Prostate gland (tissue), 2 donors: ENCODE measurements around the gene ALOX5AP. TPM values are rescaled to one million over a fixed set of nuclear protein-coding genes. Genes with fewer than 3 reads are reported as not detected.

Source experiments
- DNase-seq: peaks from one replicate; pipeline ENCODE4 v3.0.0-alpha.2; 2019; ENCODE audit warnings: low spot score
- H3K27ac ChIP-seq, 2 donors: fragments of 200-600 bp; sonication (generic); 2 replicates each; pipeline ENCODE4 v1.5.1; 2017 to 2019
- H3K27me3 ChIP-seq: fragments of 200-600 bp; sonication (generic); replicated peaks from 2 replicates; pipeline ENCODE4 v1.5.1; 2019; ENCODE audit not compliant: insufficient read depth
- H3K36me3 ChIP-seq, 2 donors: fragments of 200-600 bp; sonication (generic); 1 replicate in 1 of 2; 2 replicates in 1 of 2; pipeline versions ENCODE4 v1.5.1 to v1.8.1; 2017 to 2019
- H3K4me1 ChIP-seq: fragments of 200-600 bp; sonication (generic); replicated peaks from 2 replicates; pipeline ENCODE4 v1.5.1; 2019
- H3K4me3 ChIP-seq, 2 donors: fragments of 200-600 bp; sonication (generic); 2 replicates each; pipeline ENCODE4 v1.5.1; 2017 to 2019
- H3K9me3 ChIP-seq: fragments of 200-600 bp; sonication (generic); 2 replicates; pipeline ENCODE4 v1.5.1; 2017
- CTCF ChIP-seq, 4 experiments: fragments of 200-600 bp in 2 of 4; fragments of 450-650 bp in 2 of 4; sonication (generic) in 2 of 4; IDR thresholded peaks; 1 replicate in 3 of 4; 2 replicates in 1 of 4; pipeline ENCODE4 v1.5.1; 2016 to 2019; ENCODE audit warnings: antibody characterized with exemption in 4 of 4, mild to moderate bottlenecking in 2 of 4, moderate library complexity in 2 of 4
- POLR2A ChIP-seq: fragments of 450-650 bp; IDR thresholded peaks from one replicate; pipeline ENCODE4 v1.6.1; 2016; ENCODE audit warnings: antibody characterized with exemption, mild to moderate bottlenecking
- POLR2AphosphoS5 ChIP-seq: sonication (generic); formaldehyde crosslinking; IDR thresholded peaks from one replicate; pipeline ENCODE4 v1.6.1; 2017; ENCODE audit warnings: antibody characterized with exemption
- WGBS: methylation state at CpG from one replicate; pipeline ENCODE4 v1.1.5; 2018; 5-methylcytosine and 5-hydroxymethylcytosine counted together
- intact Hi-C: fragments of 100-400 bp; cut with DNase I; formaldehyde crosslinking; loops from one replicate; pipeline ENCODE4 v1.14.2; 2022
- total RNA-seq, 2 donors: library from RNA; depleted of rRNA; stranded (reverse); fragments of >200 nt; gene quantifications; one replicate each; pipeline ENCODE4 v1.1.0, GENCODE V29; 2016

Gene ALOX5AP
- total RNA-seq, 2 donors from 2014 or later = 7.3 to 20.6 TPM

DNA sequence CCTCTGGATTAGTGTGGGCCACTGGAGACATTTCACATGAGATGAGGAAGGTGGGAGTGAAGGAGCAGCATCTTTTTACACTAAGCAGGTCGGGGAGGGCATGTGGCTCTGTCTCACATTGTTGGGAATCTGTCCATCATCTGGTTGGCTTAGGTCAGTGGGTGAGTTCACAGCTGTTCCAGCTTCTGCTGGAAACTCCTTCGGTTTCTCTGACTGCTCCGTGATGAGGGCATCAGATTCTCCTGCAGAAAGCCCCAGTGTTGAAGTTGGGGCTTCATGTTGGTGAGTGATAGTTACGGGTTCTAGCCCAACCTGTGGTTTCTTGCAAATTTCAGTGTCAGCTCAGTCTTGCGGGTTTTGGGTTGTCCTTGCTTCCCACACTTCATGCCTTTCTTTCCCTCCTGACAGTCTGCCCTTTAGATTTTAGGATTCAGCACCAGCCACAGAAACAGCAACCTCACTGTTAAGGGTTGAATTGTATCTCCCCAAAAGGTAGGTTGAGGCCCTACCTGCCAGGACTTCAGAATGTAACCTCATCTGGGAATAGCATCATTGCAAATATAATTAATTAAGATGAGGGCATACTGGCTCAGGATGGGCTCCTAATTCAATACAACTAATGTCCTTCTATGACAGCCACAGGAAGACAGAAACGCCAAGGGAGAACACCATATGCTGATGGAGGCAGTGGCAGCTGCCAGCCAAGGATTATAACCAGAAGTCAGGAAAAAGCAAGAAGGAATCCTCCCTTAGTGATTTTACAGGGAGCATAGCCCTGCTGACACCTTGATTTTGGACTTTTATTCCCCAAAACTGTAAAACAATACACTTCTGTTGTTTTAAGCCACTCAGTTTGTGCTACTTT lies 7.6 kb upstream of the ALOX5AP start:
- intact Hi-C loops = no loop called here
- H3K36me3 ChIP-seq = no peaks in the 10 kb centered on the region
- TF ChIP-seq POLR2AphosphoS5 = no peak
- no peak for TF ChIP-seq POLR2A
- no peak for TF ChIP-seq CTCF (IDR thresholded peaks at IDR 0.05)
- H3K4me3 ChIP-seq = no peak overlapping the region
- H3K9me3 ChIP-seq = no peaks in the 10 kb centered on the region
- H3K27me3 ChIP-seq = no peaks in the 10 kb centered on the region
- H3K27ac ChIP-seq = no peak overlapping the region
- WGBS = 93% methylated on average over 6 of the region's 6 CpGs
- H3K4me1 ChIP-seq = no peaks in the 10 kb centered on the region
- no peak for DNase-seq

- H3K9me3 ChIP-seq = no peaks in the 10 kb centered on the region
- intact Hi-C loops = no loop called here
- no peak overlapping the region for H3K27ac ChIP-seq
- WGBS = 97% methylated on average over 8 of the region's 8 CpGs
- DNase-seq = no peak
- no peaks in the 10 kb centered on the region for H3K4me1 ChIP-seq
- H3K27me3 ChIP-seq = no peaks in the 10 kb centered on the region
- no peaks in the 10 kb centered on the region for H3K36me3 ChIP-seq
- TF ChIP-seq CTCF (IDR thresholded peaks at IDR 0.05) (no peak), POLR2AphosphoS5 (no peak), POLR2A (no peak)
- no peak overlapping the region for H3K4me3 ChIP-seq
These were observed 5.5 kb upstream of the ALOX5AP start for GRCh38 chr13:30729801-30730200.

GRCh38 chr13:30730526-30730925 lies 4.8 kb upstream of the ALOX5AP start:
- Histone ChIP-seq H3K27ac (no peak overlapping the region), H3K4me1 (no peaks in the 10 kb centered on the region), H3K9me3 (no peaks in the 10 kb centered on the region), H3K36me3 (no peaks in the 10 kb centered on the region), H3K27me3 (no peaks in the 10 kb centered on the region), H3K4me3 (no peak overlapping the region)
- intact Hi-C loops = no loop called here
- no peak for DNase-seq
- WGBS = 61% methylated on average over 7 of the region's 7 CpGs
- TF ChIP-seq POLR2A (no peak), CTCF (IDR thresholded peaks at IDR 0.05) (no peak), POLR2AphosphoS5 (no peak)

GRCh38 chr13:30731361-30732045 lies 3.8 kb upstream of the ALOX5AP start:
- H3K27me3 ChIP-seq = no peaks in the 10 kb centered on the region
- no peaks in the 10 kb centered on the region for H3K9me3 ChIP-seq
- no peaks in the 10 kb centered on the region for H3K36me3 ChIP-seq
- no peaks in the 10 kb centered on the region for H3K4me1 ChIP-seq
- H3K4me3 ChIP-seq = no peak overlapping the region
- TF ChIP-seq CTCF (IDR thresholded peaks at IDR 0.05) (no peak), POLR2AphosphoS5 (no peak), POLR2A (no peak)
- DNase-seq = no peak
- WGBS = 66% methylated on average over 21 of the region's 21 CpGs
- H3K27ac ChIP-seq = no peak overlapping the region
- intact Hi-C loops = no loop called here

- DNase-seq = no peak
- H3K36me3 ChIP-seq = no peaks in the 10 kb centered on the region
- H3K4me3 ChIP-seq = no peak overlapping the region
- no peaks in the 10 kb centered on the region for H3K4me1 ChIP-seq
- no peaks in the 10 kb centered on the region for H3K9me3 ChIP-seq
- H3K27me3 ChIP-seq = no peaks in the 10 kb centered on the region
- intact Hi-C loops = no loop called here
- no peak overlapping the region for H3K27ac ChIP-seq
- WGBS = 84% methylated on average over 21 of the region's 21 CpGs
- TF ChIP-seq POLR2A (no peak), CTCF (IDR thresholded peaks at IDR 0.05) (no peak), POLR2AphosphoS5 (no peak)
These were observed 3.3 kb upstream of the ALOX5AP start for GRCh38 chr13:30732046-30732390.
